Progenitor cell of endocrine pancreas (in vitro differentiated cells): ENCODE results near the gene SLC25A21. TPM values are rescaled to one million over a fixed set of nuclear protein-coding genes. Genes with fewer than 3 reads are reported as not detected.
"Not testable (repeated sequence)": the region's sequence is repeated elsewhere in the genome, so short reads cannot be mapped to it uniquely, and the experiment has no call there.

Experiments
- DNase-seq: peaks from one replicate; pipeline ENCODE4 v3.0.0; 2021; ENCODE audit warnings: low spot score; ENCODE audit not compliant: unreplicated experiment
- H3K27ac Mint-ChIP-seq: 2 replicates; pipeline ENCODE4 v1.8.0; 2021; ENCODE audit warnings: mild to moderate bottlenecking, moderate library complexity, mixed read lengths
- H3K27me3 Mint-ChIP-seq: 2 replicates; pipeline ENCODE4 v1.8.0; 2021; ENCODE audit warnings: mixed read lengths
- H3K36me3 Mint-ChIP-seq: 2 replicates; pipeline ENCODE4 v1.8.0; 2022; ENCODE audit warnings: mixed read lengths; ENCODE audit not compliant: insufficient read depth
- H3K4me1 Mint-ChIP-seq: 2 replicates; pipeline ENCODE4 v1.8.0; 2021; ENCODE audit warnings: low read depth, mixed read lengths
- H3K4me3 Mint-ChIP-seq: 2 replicates; pipeline ENCODE4 v1.8.0; 2021; ENCODE audit warnings: low read depth, mild to moderate bottlenecking, moderate library complexity, mixed read lengths
- H3K9me3 Mint-ChIP-seq: 2 replicates; pipeline ENCODE4 v1.8.0; 2021; ENCODE audit warnings: low read depth, mixed read lengths
- total RNA-seq: library from RNA; stranded (reverse); gene quantifications from 2 replicates; pipeline ENCODE4 v1.2.1, GENCODE V29; 2021
- TF ChIP-seq, protein P1 (sequence below): fragments of 200-600 bp; sonication (generic); IDR thresholded peaks from one replicate; pipeline ENCODE4 v1.5.0; 2021; ENCODE audit warnings: antibody characterized with exemption, mild to moderate bottlenecking; ENCODE audit not compliant: unreplicated experiment

SLC25A21 gene
- total RNA-seq, 1 donor from 2014 or later = 2.5 TPM

DNA sequence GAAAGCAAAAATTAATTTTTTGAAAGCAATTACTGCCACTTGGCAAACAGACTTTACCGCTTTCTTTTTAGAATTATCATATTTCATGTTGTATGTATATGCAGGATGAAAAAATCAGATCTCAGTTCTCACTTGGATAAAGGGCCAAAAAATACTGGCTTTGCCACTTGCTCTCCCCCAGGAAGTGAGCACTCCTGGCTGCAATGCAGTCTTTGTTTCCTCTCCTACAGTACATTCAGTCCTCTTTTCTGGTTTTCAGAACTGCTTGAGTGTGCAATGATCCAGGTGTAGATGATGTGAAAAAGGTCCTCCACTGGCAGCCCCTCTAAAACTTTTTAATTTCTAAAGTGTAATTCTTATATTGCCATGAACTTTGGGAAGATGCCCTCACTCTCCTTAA, 183.4 kb downstream of the SLC25A21 start:
- Mint-ChIP-seq H3K36me3 (no peaks in the 10 kb centered on the region), H3K27me3 (no peaks in the 10 kb centered on the region), H3K9me3 (no peaks in the 10 kb centered on the region), H3K27ac (no peak overlapping the region), H3K4me1 (no peaks in the 10 kb centered on the region), H3K4me3 (no peak overlapping the region)
- TF ChIP-seq, protein P1, sequence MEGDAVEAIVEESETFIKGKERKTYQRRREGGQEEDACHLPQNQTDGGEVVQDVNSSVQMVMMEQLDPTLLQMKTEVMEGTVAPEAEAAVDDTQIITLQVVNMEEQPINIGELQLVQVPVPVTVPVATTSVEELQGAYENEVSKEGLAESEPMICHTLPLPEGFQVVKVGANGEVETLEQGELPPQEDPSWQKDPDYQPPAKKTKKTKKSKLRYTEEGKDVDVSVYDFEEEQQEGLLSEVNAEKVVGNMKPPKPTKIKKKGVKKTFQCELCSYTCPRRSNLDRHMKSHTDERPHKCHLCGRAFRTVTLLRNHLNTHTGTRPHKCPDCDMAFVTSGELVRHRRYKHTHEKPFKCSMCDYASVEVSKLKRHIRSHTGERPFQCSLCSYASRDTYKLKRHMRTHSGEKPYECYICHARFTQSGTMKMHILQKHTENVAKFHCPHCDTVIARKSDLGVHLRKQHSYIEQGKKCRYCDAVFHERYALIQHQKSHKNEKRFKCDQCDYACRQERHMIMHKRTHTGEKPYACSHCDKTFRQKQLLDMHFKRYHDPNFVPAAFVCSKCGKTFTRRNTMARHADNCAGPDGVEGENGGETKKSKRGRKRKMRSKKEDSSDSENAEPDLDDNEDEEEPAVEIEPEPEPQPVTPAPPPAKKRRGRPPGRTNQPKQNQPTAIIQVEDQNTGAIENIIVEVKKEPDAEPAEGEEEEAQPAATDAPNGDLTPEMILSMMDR = no peak
- no peak for DNase-seq

DNA sequence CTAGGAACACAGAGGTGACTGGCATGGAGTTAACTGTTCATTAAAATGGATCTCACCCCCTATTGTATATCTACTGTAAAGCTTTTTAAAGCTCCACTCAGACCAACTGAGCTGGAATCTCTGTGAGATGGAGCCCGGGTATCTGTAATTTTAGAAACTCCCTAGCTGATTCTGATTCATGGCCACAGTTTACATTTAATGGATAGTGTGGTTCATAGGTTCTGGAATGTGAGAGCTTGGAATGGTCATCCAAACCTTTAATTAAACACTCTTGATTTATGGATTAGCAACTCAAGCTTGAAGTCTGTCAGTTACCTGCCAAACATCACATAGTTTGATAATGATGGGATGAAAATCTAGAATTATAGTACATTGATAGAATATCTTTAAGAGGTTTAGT, 183.8 kb downstream of the SLC25A21 start:
- Mint-ChIP-seq H3K36me3 (no peaks in the 10 kb centered on the region), H3K9me3 (no peaks in the 10 kb centered on the region), H3K4me1 (no peaks in the 10 kb centered on the region), H3K27me3 (no peaks in the 10 kb centered on the region), H3K27ac (no peak overlapping the region), H3K4me3 (no peak overlapping the region)
- TF ChIP-seq, protein P1 = no peak
- DNase-seq = no peak

- no peaks in the 10 kb centered on the region for H3K4me1 Mint-ChIP-seq
- no peak overlapping the region for H3K27ac Mint-ChIP-seq
- TF ChIP-seq, protein P1 = no peak
- no peak overlapping the region for H3K4me3 Mint-ChIP-seq
- H3K27me3 Mint-ChIP-seq = no peaks in the 10 kb centered on the region
- no peak for DNase-seq
- H3K36me3 Mint-ChIP-seq = no peaks in the 10 kb centered on the region
- H3K9me3 Mint-ChIP-seq = no peaks in the 10 kb centered on the region
Observed at GRCh38 chr14:36986407-36986806, 186.0 kb downstream of the SLC25A21 start.

GRCh38 chr14:36981832-36982529, 190.4 kb downstream of the SLC25A21 start:
- no peak for DNase-seq
- peaks cover 4% of the 10 kb centered on the region for H3K4me1 Mint-ChIP-seq
- H3K36me3 Mint-ChIP-seq = no peaks in the 10 kb centered on the region
- no peak overlapping the region for H3K4me3 Mint-ChIP-seq
- no peak overlapping the region for H3K27ac Mint-ChIP-seq
- TF ChIP-seq, protein P1 = no peak
- H3K9me3 Mint-ChIP-seq = no peaks in the 10 kb centered on the region
- no peaks in the 10 kb centered on the region for H3K27me3 Mint-ChIP-seq

GRCh38 chr14:36980413-36980812, 192.0 kb downstream of the SLC25A21 start:
- H3K36me3 Mint-ChIP-seq, H3K4me3 Mint-ChIP-seq, H3K27ac Mint-ChIP-seq, DNase-seq, H3K27me3 Mint-ChIP-seq, H3K4me1 Mint-ChIP-seq, H3K9me3 Mint-ChIP-seq: not testable (repeated sequence)

GRCh38 chr14:36979863-36980262, 192.5 kb downstream of the SLC25A21 start:
- H3K4me3 Mint-ChIP-seq = no peak overlapping the region
- H3K4me1 Mint-ChIP-seq = peaks cover 4% of the 10 kb centered on the region

More at GRCh38 chr14:36979863-36980262, 192.5 kb downstream of the SLC25A21 start:
- no peaks in the 10 kb centered on the region for H3K27me3 Mint-ChIP-seq
- TF ChIP-seq, protein P1 = no peak
- H3K36me3 Mint-ChIP-seq = no peaks in the 10 kb centered on the region
- no peaks in the 10 kb centered on the region for H3K9me3 Mint-ChIP-seq
- DNase-seq = no peak
- no peak overlapping the region for H3K27ac Mint-ChIP-seq
